ENCODE measurements around the gene DLX3.

Gene DLX3

GRCh38 chr17:49994085-49995054 lies 654 bp downstream of the DLX3 start:
- H3K4me3 Mint-ChIP-seq, result peak overlapping the region; percentile 76
- H3K36me3 Mint-ChIP-seq (ENCODE audit: insufficient read depth), result peaks cover 6% of the 10 kb centered on the region
- DNase-seq (ENCODE audit: low spot score in 2 of 2) (no peak), ATAC-seq (replicated peaks; ENCODE audit: extremely low read depth, poor library complexity, severe bottlenecking) (no peak)
- peaks cover 91% of the 10 kb centered on the region for H3K27me3 Mint-ChIP-seq
- peaks cover 24% of the 10 kb centered on the region for H3K4me1 Mint-ChIP-seq
- no peaks in the 10 kb centered on the region for H3K9me3 Mint-ChIP-seq
- no peak overlapping the region for H3K27ac Mint-ChIP-seq (ENCODE audit: low read depth)

GRCh38 chr17:49993423-49994060 lies 1.5 kb downstream of the DLX3 start:
- Mint-ChIP-seq H3K27me3 (peaks cover 91% of the 10 kb centered on the region), H3K27ac (ENCODE audit: low read depth) (no peak overlapping the region), H3K4me3 (peak overlapping the region; percentile 76), H3K9me3 (no peaks in the 10 kb centered on the region), H3K36me3 (ENCODE audit: insufficient read depth) (peaks cover 6% of the 10 kb centered on the region), H3K4me1 (peaks cover 24% of the 10 kb centered on the region)
- DNase-seq (ENCODE audit: low spot score in 2 of 2) (no peak), ATAC-seq (replicated peaks; ENCODE audit: extremely low read depth, poor library complexity, severe bottlenecking) (no peak)

DNA sequence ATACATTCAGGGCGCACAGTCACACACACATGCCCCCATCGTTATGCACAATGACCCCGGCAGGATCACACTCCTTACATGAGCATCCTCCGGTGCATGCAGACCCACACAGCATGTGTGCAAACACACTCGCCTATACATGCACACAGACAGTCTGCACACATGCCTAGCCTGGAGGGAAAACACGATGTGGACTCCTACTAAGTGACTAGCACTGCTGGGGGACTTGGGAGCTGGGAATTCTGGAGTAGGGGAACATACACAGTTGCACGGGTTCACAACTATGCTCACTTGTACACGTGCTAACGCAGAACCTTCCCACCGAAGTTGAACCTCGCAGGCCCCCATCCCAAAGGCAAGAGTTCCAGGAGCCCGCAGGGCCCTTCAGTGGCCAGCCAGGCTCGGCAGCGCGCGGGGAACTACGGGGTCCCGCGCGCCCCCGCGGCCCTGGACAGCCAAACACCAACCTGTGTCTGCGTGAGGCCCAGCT lies 2.0 kb downstream of the DLX3 start:
- ATAC-seq (replicated peaks; ENCODE audit: extremely low read depth, poor library complexity, severe bottlenecking), result no peak
- no peaks in the 10 kb centered on the region for H3K9me3 Mint-ChIP-seq

GRCh38 chr17:49992191-49992932 lies 2.7 kb downstream of the DLX3 start:
- ATAC-seq (replicated peaks; ENCODE audit: extremely low read depth, poor library complexity, severe bottlenecking) (no peak), DNase-seq (ENCODE audit: low spot score in 2 of 2) (no peak)
- Mint-ChIP-seq H3K27me3 (peaks cover 97% of the 10 kb centered on the region), H3K36me3 (ENCODE audit: insufficient read depth) (peaks cover 3% of the 10 kb centered on the region), H3K4me1 (peaks cover 24% of the 10 kb centered on the region), H3K4me3 (peak overlapping the region; percentile 62), H3K27ac (ENCODE audit: low read depth) (no peak overlapping the region), H3K9me3 (no peaks in the 10 kb centered on the region)

More for the DNA sequence above, 2.0 kb downstream of the DLX3 start:
- Mint-ChIP-seq H3K36me3 (ENCODE audit: insufficient read depth) (peaks cover 3% of the 10 kb centered on the region), H3K27ac (ENCODE audit: low read depth) (no peak overlapping the region), H3K27me3 (peaks cover 91% of the 10 kb centered on the region), H3K4me3 (peak overlapping the region; percentile 62), H3K4me1 (peaks cover 24% of the 10 kb centered on the region)
- no peak for DNase-seq (ENCODE audit: low spot score in 2 of 2)

- Mint-ChIP-seq H3K4me1 (peaks cover 20% of the 10 kb centered on the region), H3K27ac (ENCODE audit: low read depth) (no peak overlapping the region)
- no peak for ATAC-seq (replicated peaks; ENCODE audit: extremely low read depth, poor library complexity, severe bottlenecking)
These were observed 3.6 kb downstream of the DLX3 start for GRCh38 chr17:49991409-49991808.

GRCh38 chr17:49990921-49991320 lies 4.1 kb downstream of the DLX3 start:
- H3K4me3 Mint-ChIP-seq, result no peak overlapping the region
- H3K27me3 Mint-ChIP-seq, result peaks cover 100% of the 10 kb centered on the region

More at GRCh38 chr17:49991409-49991808, 3.6 kb downstream of the DLX3 start:
- DNase-seq (ENCODE audit: low spot score in 2 of 2), result no peak
- Mint-ChIP-seq H3K4me3 (no peak overlapping the region), H3K9me3 (no peaks in the 10 kb centered on the region), H3K36me3 (ENCODE audit: insufficient read depth) (peaks cover 1% of the 10 kb centered on the region), H3K27me3 (peaks cover 100% of the 10 kb centered on the region)

DNA sequence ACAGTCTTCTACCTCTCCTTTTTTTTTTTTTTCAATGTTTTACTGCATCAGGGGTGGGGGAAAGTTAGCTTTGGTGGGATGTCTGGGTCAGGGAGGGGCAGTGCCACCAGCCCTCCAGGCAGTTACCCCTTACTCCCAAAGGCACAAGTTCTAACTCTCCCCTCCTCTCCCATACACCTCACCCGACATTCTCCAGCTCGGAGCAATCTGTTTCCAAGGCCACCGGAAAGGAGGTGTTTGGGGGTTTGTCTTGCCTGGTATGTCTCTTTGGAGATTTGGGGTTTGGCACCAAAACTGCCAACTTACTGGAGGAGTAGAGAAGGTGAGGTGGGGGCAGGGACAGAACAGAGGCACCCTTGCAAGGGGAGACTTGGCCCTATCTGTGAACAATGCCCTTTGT lies 4.7 kb downstream of the DLX3 start:
- ATAC-seq (replicated peaks; ENCODE audit: extremely low read depth, poor library complexity, severe bottlenecking) (no peak), DNase-seq (ENCODE audit: low spot score in 2 of 2) (no peak)
- H3K36me3 Mint-ChIP-seq (ENCODE audit: insufficient read depth), result peaks cover 1% of the 10 kb centered on the region
- H3K4me1 Mint-ChIP-seq, result peaks cover 17% of the 10 kb centered on the region
- H3K27ac Mint-ChIP-seq (ENCODE audit: low read depth), result no peak overlapping the region
- H3K4me3 Mint-ChIP-seq, result no peak overlapping the region
- H3K9me3 Mint-ChIP-seq, result no peaks in the 10 kb centered on the region
- peaks cover 100% of the 10 kb centered on the region for H3K27me3 Mint-ChIP-seq

More at GRCh38 chr17:49990921-49991320, 4.1 kb downstream of the DLX3 start:
- H3K4me1 Mint-ChIP-seq, result peaks cover 18% of the 10 kb centered on the region
- DNase-seq (ENCODE audit: low spot score in 2 of 2) (no peak), ATAC-seq (replicated peaks; ENCODE audit: extremely low read depth, poor library complexity, severe bottlenecking) (no peak)
- peaks cover 1% of the 10 kb centered on the region for H3K36me3 Mint-ChIP-seq (ENCODE audit: insufficient read depth)
- H3K27ac Mint-ChIP-seq (ENCODE audit: low read depth), result no peak overlapping the region
- H3K9me3 Mint-ChIP-seq, result no peaks in the 10 kb centered on the region

- DNase-seq (ENCODE audit: low spot score in 2 of 2) (no peak), ATAC-seq (replicated peaks; ENCODE audit: extremely low read depth, poor library complexity, severe bottlenecking) (no peak)
- Mint-ChIP-seq H3K27me3 (peaks cover 100% of the 10 kb centered on the region), H3K4me1 (peaks cover 8% of the 10 kb centered on the region), H3K9me3 (no peaks in the 10 kb centered on the region), H3K27ac (ENCODE audit: low read depth) (no peak overlapping the region), H3K4me3 (no peak overlapping the region), H3K36me3 (ENCODE audit: insufficient read depth) (peaks cover 1% of the 10 kb centered on the region)
These were observed 5.5 kb downstream of the DLX3 start for GRCh38 chr17:49989518-49989880.

DNA sequence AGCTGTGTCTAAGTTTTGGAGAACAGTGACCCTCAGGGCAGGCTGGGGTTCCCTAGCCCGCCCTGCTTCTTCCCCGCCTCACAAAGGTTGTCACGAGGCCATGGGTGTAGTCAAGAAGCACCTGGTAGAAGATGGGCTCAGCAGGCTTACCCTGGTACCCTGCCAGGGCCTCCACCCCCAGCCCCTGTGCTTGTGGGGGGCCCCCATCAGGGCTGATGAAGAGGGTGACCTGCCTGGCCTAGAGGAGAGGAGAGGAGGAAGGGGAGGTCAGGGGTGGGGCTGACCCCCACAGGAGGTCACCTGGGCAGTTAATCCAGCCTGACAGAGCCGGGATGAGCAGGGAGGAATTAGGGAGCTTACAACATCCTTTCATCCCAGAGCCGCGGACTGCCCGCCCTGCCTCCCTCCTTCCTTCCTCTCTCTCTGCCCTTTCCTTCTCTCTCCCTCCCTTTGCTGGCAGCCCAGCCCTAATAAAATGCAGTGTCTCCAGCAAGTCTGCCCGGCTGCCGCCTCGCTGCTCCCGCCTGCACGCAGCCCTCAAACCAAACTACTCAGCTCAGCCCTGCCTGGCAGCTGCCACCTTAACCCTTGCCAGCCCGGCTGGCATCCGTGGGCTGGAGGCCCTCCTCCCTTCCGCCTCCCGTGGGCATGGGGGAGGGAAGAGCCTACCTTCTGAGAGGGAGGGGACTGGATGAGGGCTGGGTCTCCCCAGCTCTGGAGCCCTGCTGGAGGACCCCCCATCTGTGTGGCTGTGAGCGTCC lies 7.2 kb downstream of the DLX3 start:
- Mint-ChIP-seq H3K4me1 (no peaks in the 10 kb centered on the region), H3K36me3 (ENCODE audit: insufficient read depth) (no peaks in the 10 kb centered on the region), H3K4me3 (no peak overlapping the region), H3K27ac (ENCODE audit: low read depth) (no peak overlapping the region), H3K9me3 (no peaks in the 10 kb centered on the region), H3K27me3 (peaks cover 89% of the 10 kb centered on the region)
- DNase-seq (ENCODE audit: low spot score in 2 of 2) (no peak), ATAC-seq (replicated peaks; ENCODE audit: extremely low read depth, poor library complexity, severe bottlenecking) (no peak)

DNA sequence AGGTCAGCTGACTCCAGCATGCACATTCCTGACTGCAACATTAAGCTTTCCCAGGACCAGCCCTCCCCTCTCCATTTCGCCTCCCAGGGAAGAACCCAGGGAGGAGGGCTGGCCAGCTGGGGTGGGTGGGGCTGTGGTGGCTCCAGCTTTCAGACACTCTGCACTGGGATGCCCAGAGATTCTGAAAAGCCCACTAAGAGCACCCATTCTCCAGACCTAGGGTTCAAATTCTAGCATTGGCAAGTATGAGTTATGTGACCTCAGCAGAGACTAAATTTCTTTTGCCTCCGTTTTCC lies 7.8 kb downstream of the DLX3 start:
- no peaks in the 10 kb centered on the region for H3K4me1 Mint-ChIP-seq
- H3K27me3 Mint-ChIP-seq, result peaks cover 88% of the 10 kb centered on the region
- no peak overlapping the region for H3K27ac Mint-ChIP-seq (ENCODE audit: low read depth)
- no peak overlapping the region for H3K4me3 Mint-ChIP-seq
- DNase-seq (ENCODE audit: low spot score in 2 of 2) (no peak), ATAC-seq (replicated peaks; ENCODE audit: extremely low read depth, poor library complexity, severe bottlenecking) (no peak)
- H3K36me3 Mint-ChIP-seq (ENCODE audit: insufficient read depth), result no peaks in the 10 kb centered on the region
- no peaks in the 10 kb centered on the region for H3K9me3 Mint-ChIP-seq

- H3K9me3 Mint-ChIP-seq, result no peaks in the 10 kb centered on the region
- no peak overlapping the region for H3K4me3 Mint-ChIP-seq
- DNase-seq (ENCODE audit: low spot score in 2 of 2) (no peak), ATAC-seq (replicated peaks; ENCODE audit: extremely low read depth, poor library complexity, severe bottlenecking) (no peak)
- H3K4me1 Mint-ChIP-seq, result no peaks in the 10 kb centered on the region
- H3K36me3 Mint-ChIP-seq (ENCODE audit: insufficient read depth), result no peaks in the 10 kb centered on the region
- peaks cover 88% of the 10 kb centered on the region for H3K27me3 Mint-ChIP-seq
- no peak overlapping the region for H3K27ac Mint-ChIP-seq (ENCODE audit: low read depth)
These were observed 8.4 kb downstream of the DLX3 start for GRCh38 chr17:49986396-49987289.

Measured in central memory CD8-positive, alpha-beta T cell (primary cell).